ENCODE data around the gene P2RX3.

P2RX3 gene

GRCh38 chr11:57324886-57325734, 13.0 kb upstream of the P2RX3 start, which contains the start of gene TNKS1BP1:
TNKS1BP1 (minus strand) TSS chr11:57324952; CDS start chr11:57321885, 3,067 bp downstream.
- in situ Hi-C loops (cut with MboI; ENCODE audit: low pct_unique_long_range_greater_than_20kb, low sequenced_read_pairs, unreplicated experiment) = no loop called here
- peak; percentile 97 for DNase-seq (ENCODE audit: low spot score)
- TF ChIP-seq CTCF (IDR thresholded peaks at IDR 0.05; ENCODE audit: extremely low read depth, insufficient read depth, missing control alignments) = no peak

- no peak for DNase-seq (ENCODE audit: low spot score)
- TF ChIP-seq CTCF (IDR thresholded peaks at IDR 0.05; ENCODE audit: extremely low read depth, insufficient read depth, missing control alignments) = no peak
- in situ Hi-C loops (cut with MboI; ENCODE audit: low pct_unique_long_range_greater_than_20kb, low sequenced_read_pairs, unreplicated experiment) = no loop called here
Measured at GRCh38 chr11:57325735-57326048, 12.5 kb upstream of the P2RX3 start.

- in situ Hi-C loops (cut with MboI; ENCODE audit: low pct_unique_long_range_greater_than_20kb, low sequenced_read_pairs, unreplicated experiment) = no loop called here
- no peak for TF ChIP-seq CTCF (IDR thresholded peaks at IDR 0.05; ENCODE audit: extremely low read depth, insufficient read depth, missing control alignments)
- no peak for DNase-seq (ENCODE audit: low spot score)
Measured at GRCh38 chr11:57327721-57328120, 10.4 kb upstream of the P2RX3 start.

- in situ Hi-C loops (cut with MboI; ENCODE audit: low pct_unique_long_range_greater_than_20kb, low sequenced_read_pairs, unreplicated experiment) = no loop called here
- no peak for TF ChIP-seq CTCF (IDR thresholded peaks at IDR 0.05; ENCODE audit: extremely low read depth, insufficient read depth, missing control alignments)
- DNase-seq (ENCODE audit: low spot score) = no peak
Measured at GRCh38 chr11:57330029-57330428, 8.1 kb upstream of the P2RX3 start.

- no peak for DNase-seq (ENCODE audit: low spot score)
- in situ Hi-C loops (cut with MboI; ENCODE audit: low pct_unique_long_range_greater_than_20kb, low sequenced_read_pairs, unreplicated experiment) = no loop called here
- no peak for TF ChIP-seq CTCF (IDR thresholded peaks at IDR 0.05; ENCODE audit: extremely low read depth, insufficient read depth, missing control alignments)
Measured at GRCh38 chr11:57331720-57332119, 6.4 kb upstream of the P2RX3 start.

- TF ChIP-seq CTCF (IDR thresholded peaks at IDR 0.05; ENCODE audit: extremely low read depth, insufficient read depth, missing control alignments) = no peak
- in situ Hi-C loops (cut with MboI; ENCODE audit: low pct_unique_long_range_greater_than_20kb, low sequenced_read_pairs, unreplicated experiment) = no loop called here
- no peak for DNase-seq (ENCODE audit: low spot score)
Measured at GRCh38 chr11:57332694-57333440, 5.3 kb upstream of the P2RX3 start.

Measured in GM13977 (cell line).